Measurements from ENCODE around the gene LRPAP1.

Gene LRPAP1

GRCh38 chr4:3493720-3494461 lies 38.3 kb downstream of the LRPAP1 start:
- H3K4me3 ChIP-seq (ENCODE audit: low read depth, low read length): no peak overlapping the region
- no peak for TF ChIP-seq CTCF (IDR thresholded peaks at IDR 0.05; ENCODE audit: insufficient read depth, low read depth, low read length, missing control alignments)
- DNase-seq (ENCODE audit: low read depth): no peak

- no peak for DNase-seq (ENCODE audit: low read depth)
- H3K4me3 ChIP-seq (ENCODE audit: low read depth, low read length): no peak overlapping the region
- no peak for TF ChIP-seq CTCF (IDR thresholded peaks at IDR 0.05; ENCODE audit: insufficient read depth, low read depth, low read length, missing control alignments)
Observed at GRCh38 chr4:3492741-3493719, 39.2 kb downstream of the LRPAP1 start.

GRCh38 chr4:3491681-3492405 lies 40.4 kb downstream of the LRPAP1 start:
- TF ChIP-seq CTCF (IDR thresholded peaks at IDR 0.05; ENCODE audit: insufficient read depth, low read depth, low read length, missing control alignments): no peak
- DNase-seq (ENCODE audit: low read depth): no peak
- no peak overlapping the region for H3K4me3 ChIP-seq (ENCODE audit: low read depth, low read length)

DNA sequence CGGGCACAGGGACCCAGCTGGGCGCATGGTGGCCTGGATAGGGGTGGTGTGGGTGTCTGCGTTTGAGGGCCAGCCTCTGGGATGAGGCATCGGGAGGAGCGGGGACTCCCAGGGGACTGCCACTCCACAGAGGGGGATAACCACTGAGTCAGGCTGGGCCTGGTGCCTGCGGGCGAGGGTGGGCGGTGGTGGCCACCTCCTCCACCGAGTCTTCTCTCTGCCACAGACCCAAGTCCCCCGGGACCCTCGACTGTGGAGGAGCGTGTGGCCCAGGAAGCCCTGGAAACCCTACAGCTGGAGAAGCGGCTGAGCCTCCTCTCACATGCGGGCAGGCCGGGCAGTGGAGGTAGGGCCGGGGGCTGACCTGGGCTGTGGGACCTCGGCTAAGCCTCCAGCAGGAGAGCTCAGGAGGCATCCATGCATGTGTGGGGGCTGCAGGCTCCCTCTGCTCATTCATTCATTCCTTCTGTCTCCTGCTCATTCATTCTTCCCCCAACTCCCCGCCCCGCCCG lies 42.7 kb downstream of the LRPAP1 start:
- no peak for TF ChIP-seq CTCF (IDR thresholded peaks at IDR 0.05; ENCODE audit: insufficient read depth, low read depth, low read length, missing control alignments)
- no peak overlapping the region for H3K4me3 ChIP-seq (ENCODE audit: low read depth, low read length)
- DNase-seq (ENCODE audit: low read depth): peak; percentile 30

DNA sequence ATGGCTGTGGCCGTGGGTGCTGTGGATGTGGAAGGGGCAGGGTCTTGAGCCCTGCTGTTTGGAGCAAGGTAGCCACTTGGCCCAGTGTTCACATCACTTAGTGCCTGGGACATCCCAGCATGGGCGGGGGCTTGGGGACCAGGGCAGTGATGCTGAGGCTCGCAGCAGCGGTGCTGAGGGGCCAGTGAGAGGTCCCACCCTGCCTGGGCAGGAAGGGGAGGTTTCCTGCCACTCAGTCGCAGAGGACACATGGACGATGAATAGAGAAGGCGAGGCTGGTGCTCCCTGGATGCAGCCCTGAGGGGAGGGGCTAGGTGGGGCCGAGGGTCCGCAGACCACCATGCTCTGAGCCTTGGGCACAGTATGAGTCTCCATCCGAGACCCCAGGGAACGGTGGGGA lies 43.4 kb downstream of the LRPAP1 start:
- DNase-seq (ENCODE audit: low read depth): no peak
- no peak overlapping the region for H3K4me3 ChIP-seq (ENCODE audit: low read depth, low read length)
- TF ChIP-seq CTCF (IDR thresholded peaks at IDR 0.05; ENCODE audit: insufficient read depth, low read depth, low read length, missing control alignments): no peak

DNA sequence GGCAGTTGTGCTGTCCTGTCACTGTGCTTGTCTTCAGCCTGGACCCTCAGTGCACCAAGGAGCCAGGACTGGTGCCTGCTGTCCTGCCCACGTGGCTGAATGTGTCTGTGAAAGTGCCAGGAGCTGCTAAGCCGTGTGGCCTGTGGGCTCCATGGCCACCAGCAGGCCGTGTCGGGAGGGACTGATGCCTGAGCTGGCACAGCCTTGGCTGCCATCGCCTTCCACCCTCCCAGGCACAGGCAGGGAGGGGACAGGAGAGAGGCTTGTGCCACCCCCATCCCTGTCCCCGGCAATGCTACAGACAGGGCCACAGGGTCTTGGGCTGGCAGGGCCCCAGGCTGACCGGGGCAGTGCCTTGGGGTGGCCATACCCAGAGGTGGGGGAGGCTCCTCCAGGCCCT lies 44.4 kb downstream of the LRPAP1 start:
- H3K4me3 ChIP-seq (ENCODE audit: low read depth, low read length): no peak overlapping the region
- no peak for TF ChIP-seq CTCF (IDR thresholded peaks at IDR 0.05; ENCODE audit: insufficient read depth, low read depth, low read length, missing control alignments)
- DNase-seq (ENCODE audit: low read depth): no peak
